Peyer's patch (tissue), 4 donors: ENCODE measurements around the gene IGF1R. TPM values are rescaled to one million over a fixed set of nuclear protein-coding genes. Genes with fewer than 3 reads are reported as not detected.

Experiments
- DNase-seq, 3 donors: peaks; one replicate each; pipeline ENCODE4 v3.0.0-alpha.2; 2017 to 2019
- H3K27ac ChIP-seq, 4 donors: fragments of 200-600 bp; sonication (generic); one replicate each; pipeline ENCODE4 v1.5.1; 2016 to 2019
- H3K27me3 ChIP-seq, 2 donors: fragments of 200-600 bp; sonication (generic); one replicate each; pipeline ENCODE4 v1.5.1; 2019
- H3K36me3 ChIP-seq, 3 donors: fragments of 200-600 bp; sonication (generic); one replicate each; pipeline ENCODE4 v1.5.1; 2016 to 2019
- H3K4me1 ChIP-seq, 4 donors: fragments of 200-600 bp; sonication (generic); one replicate each; pipeline ENCODE4 v1.5.1; 2016 to 2019
- H3K4me3 ChIP-seq, 4 donors: fragments of 200-600 bp; sonication (generic); 1 replicate in 3 of 4; 2 replicates in 1 of 4; pipeline ENCODE4 v1.5.1; 2016 to 2019; ENCODE audit warnings: mild to moderate bottlenecking in 1 of 4
- H3K9me3 ChIP-seq, 4 donors: fragments of 200-600 bp; sonication (generic); one replicate each; pipeline ENCODE4 v1.5.1; 2016 to 2019; ENCODE audit warnings: mild to moderate bottlenecking in 1 of 4
- POLR2A ChIP-seq, 2 donors: fragments of 450-650 bp; IDR thresholded peaks; one replicate each; pipeline ENCODE4 v1.5.1; 2017; ENCODE audit warnings: antibody characterized with exemption in 2 of 2, mild to moderate bottlenecking in 2 of 2, moderate library complexity in 2 of 2
- total RNA-seq, 4 donors: library from RNA; depleted of rRNA; stranded (reverse); fragments of >200 nt; gene quantifications; one replicate each; pipeline ENCODE4 v1.1.0, GENCODE V29; 2016
- TF ChIP-seq, protein P1 (sequence below), 6 experiments: fragments of 450-650 bp in 4 of 6; fragments of 200-600 bp in 2 of 6; sonication (generic) in 1 of 6; IDR thresholded peaks; one replicate each; pipeline ENCODE4 v1.5.1; 2017 to 2019; ENCODE audit warnings: antibody characterized with exemption in 6 of 6, mild to moderate bottlenecking in 3 of 6, moderate library complexity in 1 of 6

Gene IGF1R
- total RNA-seq, 4 donors from 2014 or later, result 29.6 to 176 (median 88.1) TPM

DNA sequence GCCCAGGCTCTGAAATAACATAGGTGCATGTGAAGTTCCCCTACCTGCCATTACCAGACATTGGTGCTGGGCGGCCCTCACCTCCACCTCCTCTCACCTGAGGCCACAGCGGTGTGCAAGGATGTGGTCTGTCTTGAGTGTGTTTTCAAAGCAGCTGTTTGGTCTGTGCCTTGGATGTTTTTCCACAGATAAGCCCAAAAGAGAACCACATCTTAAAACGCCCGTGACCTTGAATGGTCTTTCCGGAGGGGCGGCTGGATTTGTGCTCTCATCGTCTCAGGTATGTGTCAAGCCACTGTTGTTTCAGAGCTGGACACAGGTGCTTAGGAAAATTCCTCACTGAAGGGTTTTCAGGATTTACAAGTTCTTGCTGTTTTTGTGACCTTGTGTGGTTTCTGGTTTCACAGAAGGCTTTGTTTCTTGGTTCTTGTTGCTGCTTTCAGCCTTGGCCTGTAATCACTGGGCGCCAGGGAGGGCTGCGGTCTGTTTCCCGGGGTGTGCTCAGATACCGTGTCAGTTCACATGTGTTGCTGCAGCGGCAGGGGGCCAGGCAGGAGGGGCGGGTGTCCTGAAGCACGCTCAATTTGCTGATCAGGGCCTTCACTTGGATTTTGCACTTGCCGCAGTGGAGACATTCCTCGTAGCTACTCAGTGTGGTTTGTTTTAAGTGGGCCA, 128.4 kb downstream of the IGF1R start:
- DNase-seq, result peak in 1 of 3 donors; percentile 28
- H3K4me3 ChIP-seq, result no peak overlapping the region
- H3K4me1 ChIP-seq, result peaks cover 0 to 8% (median 3%) of the 10 kb centered on the region in 4 donors

DNA sequence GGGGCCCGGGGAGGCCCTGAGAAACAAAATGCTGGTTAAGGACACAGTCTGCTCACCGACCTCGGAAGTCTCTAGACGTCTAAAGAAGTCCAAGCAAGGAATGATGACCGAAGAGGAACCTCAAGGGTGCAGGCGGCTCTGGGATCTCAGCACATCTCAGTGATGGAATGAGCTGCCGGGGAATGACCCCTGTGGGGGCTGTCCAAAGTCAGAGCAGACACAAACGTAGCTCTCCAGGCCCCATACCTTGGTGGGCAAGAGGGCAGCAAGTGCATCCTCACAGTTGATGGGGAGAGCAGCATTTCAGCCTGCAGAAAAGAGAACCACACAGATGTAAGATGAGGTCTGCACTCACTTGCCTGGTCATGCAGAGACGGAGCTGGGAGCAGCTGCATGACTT, 129.1 kb downstream of the IGF1R start:
- no peaks in the 10 kb centered on the region for H3K27me3 ChIP-seq
- TF ChIP-seq, protein P1, sequence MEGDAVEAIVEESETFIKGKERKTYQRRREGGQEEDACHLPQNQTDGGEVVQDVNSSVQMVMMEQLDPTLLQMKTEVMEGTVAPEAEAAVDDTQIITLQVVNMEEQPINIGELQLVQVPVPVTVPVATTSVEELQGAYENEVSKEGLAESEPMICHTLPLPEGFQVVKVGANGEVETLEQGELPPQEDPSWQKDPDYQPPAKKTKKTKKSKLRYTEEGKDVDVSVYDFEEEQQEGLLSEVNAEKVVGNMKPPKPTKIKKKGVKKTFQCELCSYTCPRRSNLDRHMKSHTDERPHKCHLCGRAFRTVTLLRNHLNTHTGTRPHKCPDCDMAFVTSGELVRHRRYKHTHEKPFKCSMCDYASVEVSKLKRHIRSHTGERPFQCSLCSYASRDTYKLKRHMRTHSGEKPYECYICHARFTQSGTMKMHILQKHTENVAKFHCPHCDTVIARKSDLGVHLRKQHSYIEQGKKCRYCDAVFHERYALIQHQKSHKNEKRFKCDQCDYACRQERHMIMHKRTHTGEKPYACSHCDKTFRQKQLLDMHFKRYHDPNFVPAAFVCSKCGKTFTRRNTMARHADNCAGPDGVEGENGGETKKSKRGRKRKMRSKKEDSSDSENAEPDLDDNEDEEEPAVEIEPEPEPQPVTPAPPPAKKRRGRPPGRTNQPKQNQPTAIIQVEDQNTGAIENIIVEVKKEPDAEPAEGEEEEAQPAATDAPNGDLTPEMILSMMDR (IDR thresholded peaks at IDR 0.05), result no peak
- no peak for TF ChIP-seq POLR2A (IDR thresholded peaks at IDR 0.05)
- DNase-seq, result no peak
- peaks cover 0 to 6% (median 2%) of the 10 kb centered on the region in 4 donors for H3K4me1 ChIP-seq
- no peak overlapping the region for H3K27ac ChIP-seq
- no peaks in the 10 kb centered on the region for H3K9me3 ChIP-seq
- no peak overlapping the region for H3K4me3 ChIP-seq
- no peaks in the 10 kb centered on the region for H3K36me3 ChIP-seq

More for the DNA sequence above, 128.4 kb downstream of the IGF1R start:
- no peaks in the 10 kb centered on the region for H3K36me3 ChIP-seq
- no peak overlapping the region for H3K27ac ChIP-seq
- H3K9me3 ChIP-seq, result no peaks in the 10 kb centered on the region
- no peak for TF ChIP-seq POLR2A (IDR thresholded peaks at IDR 0.05)
- TF ChIP-seq, protein P1 (IDR thresholded peaks at IDR 0.05), result no peak
- no peaks in the 10 kb centered on the region for H3K27me3 ChIP-seq

DNA sequence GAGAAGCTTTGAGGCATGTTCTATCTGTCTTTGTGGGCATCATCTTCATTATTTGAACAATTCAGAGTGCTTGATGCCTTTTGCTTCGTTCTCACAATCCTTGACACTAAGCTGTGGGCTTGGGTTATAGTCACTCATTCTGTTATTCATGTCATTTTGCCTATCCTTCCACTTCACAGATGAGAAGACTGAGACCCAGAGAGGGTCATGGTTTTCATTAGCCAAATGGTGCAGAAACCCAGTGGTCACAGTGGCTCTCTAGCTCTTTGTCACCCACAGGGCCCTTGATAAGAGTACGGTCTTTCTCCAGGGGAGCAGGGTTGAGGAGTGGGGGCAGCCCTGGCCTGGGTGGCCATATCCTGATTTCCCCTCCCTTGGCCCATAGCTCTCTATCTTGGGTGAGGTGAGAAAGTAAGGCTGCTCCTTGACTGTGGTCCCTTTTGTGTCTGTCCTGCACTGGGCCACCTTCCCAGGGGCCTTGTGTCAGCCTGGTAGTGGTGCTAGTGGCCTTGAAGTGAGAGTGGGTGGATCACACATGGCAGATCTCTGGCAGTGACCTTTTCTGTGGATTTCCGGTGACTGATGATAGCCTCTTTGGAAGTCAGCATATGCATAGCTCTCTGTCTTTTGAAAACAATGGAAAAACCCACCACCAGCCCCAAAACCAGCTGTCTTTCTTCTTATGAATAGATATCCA, 130.1 kb downstream of the IGF1R start:
- H3K9me3 ChIP-seq, result no peaks in the 10 kb centered on the region
- no peak for DNase-seq
- no peaks in the 10 kb centered on the region for H3K36me3 ChIP-seq
- H3K27ac ChIP-seq, result no peak overlapping the region
- no peak overlapping the region for H3K4me3 ChIP-seq
- TF ChIP-seq, protein P1 (IDR thresholded peaks at IDR 0.05), result no peak
- TF ChIP-seq POLR2A (IDR thresholded peaks at IDR 0.05), result no peak
- no peaks in the 10 kb centered on the region for H3K27me3 ChIP-seq
- peaks cover 0 to 6% (median 2%) of the 10 kb centered on the region in 4 donors for H3K4me1 ChIP-seq

DNA sequence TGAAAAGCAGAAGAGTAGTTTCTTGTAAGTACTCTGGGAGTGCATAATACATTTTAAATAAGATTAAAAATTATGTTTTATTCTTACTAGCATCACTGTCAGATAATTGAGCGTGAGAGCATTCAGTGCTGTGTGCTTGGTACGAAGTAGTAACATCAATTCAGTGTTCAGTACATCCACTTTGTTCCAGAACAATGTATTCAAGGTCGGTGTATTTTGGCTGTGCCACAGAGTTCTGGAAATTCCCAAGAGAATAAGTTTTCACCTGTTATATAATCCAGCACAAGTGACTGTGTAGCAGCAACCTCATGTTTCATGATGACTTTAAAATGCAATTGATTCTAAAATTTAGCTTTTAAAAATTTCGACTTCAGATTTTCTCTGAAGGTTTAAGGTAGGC, 130.6 kb downstream of the IGF1R start:
- Histone ChIP-seq H3K9me3 (no peaks in the 10 kb centered on the region), H3K36me3 (no peaks in the 10 kb centered on the region), H3K27ac (no peak overlapping the region), H3K4me3 (no peak overlapping the region), H3K27me3 (no peaks in the 10 kb centered on the region), H3K4me1 (peaks cover 0 to 6% (median 2%) of the 10 kb centered on the region in 4 donors)
- no peak for DNase-seq
- TF ChIP-seq, protein P1 (IDR thresholded peaks at IDR 0.05), result no peak
- TF ChIP-seq POLR2A (IDR thresholded peaks at IDR 0.05), result no peak

DNA sequence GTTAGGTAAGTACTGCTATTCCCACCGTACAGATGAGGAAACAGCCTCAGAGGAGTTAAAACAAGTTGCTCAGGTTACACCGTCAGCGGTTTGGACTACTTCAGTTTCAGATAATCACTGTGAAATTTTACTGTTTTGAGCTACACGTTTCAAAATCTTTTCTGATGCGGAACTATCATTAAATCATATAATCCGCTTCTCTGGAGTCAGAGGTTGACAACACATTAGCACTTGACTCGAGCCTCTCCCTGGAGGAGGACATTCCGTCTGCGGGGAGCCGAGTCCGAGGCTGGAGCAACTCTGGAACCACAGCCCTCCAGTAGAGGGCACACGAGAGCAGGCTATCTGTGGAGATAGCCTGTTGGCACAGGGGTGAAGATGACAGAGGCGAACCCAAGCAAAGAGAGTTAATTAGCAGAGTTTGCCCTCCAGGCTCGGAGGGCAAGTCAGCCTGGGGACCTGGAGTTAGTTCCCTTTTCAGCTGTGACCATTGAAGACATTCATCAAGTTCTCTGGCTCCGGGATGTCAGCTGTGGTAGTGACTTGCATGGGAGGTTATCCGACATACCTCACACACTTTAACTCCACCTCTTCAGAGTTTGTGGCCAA, 131.2 kb downstream of the IGF1R start:
- peaks cover 0 to 6% (median 2%) of the 10 kb centered on the region in 4 donors for H3K4me1 ChIP-seq
- peak; percentile 57 to 90 (median 90) for DNase-seq
- no peaks in the 10 kb centered on the region for H3K27me3 ChIP-seq
- H3K9me3 ChIP-seq, result no peaks in the 10 kb centered on the region
- TF ChIP-seq, protein P1 (IDR thresholded peaks at IDR 0.05), result peak; percentile 52 to 91 (median 87)
- no peak for TF ChIP-seq POLR2A (IDR thresholded peaks at IDR 0.05)
- no peak overlapping the region for H3K4me3 ChIP-seq
- no peaks in the 10 kb centered on the region for H3K36me3 ChIP-seq
- no peak overlapping the region for H3K27ac ChIP-seq
